Kidney capillary endothelial cell (primary cell): ENCODE measurements around the gene DNAJB9.
"Not testable (repeated sequence)": the region's sequence is repeated elsewhere in the genome, so short reads cannot be mapped to it uniquely, and the experiment has no call there.

Experiments used
- DNase-seq: peaks from one replicate; pipeline ENCODE4 v3.0.0-alpha.2; 2018; ENCODE audit warnings: low spot score

The DNAJB9 gene

GRCh38 chr7:108569381-108570145 lies at the start of gene DNAJB9, which contains the start of gene THAP5:
DNAJB9 (plus strand) TSS chr7:108569874; CDS start chr7:108571727, 1,853 bp downstream.
THAP5 (minus strand) TSS chr7:108569706; CDS start chr7:108569569, 137 bp downstream.
- DNase-seq = peak; percentile 98

DNA sequence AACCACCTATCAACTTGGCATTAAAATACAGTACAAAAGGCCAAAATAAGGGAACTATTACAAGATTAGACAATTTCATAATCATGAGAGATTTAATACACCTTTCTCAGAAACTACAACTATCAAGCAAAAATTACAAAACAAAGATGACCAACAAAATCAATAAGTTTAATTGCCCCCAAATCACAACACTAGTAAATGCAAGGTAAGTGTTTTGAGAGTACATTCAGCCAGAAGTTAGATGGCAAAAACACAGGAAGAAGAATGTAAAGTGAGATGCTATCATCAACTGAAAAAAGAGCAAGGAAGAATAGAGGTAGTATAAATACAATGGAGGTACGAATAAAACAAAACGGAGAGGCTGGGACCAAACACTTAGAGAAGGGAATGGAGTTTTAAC lies 46.9 kb upstream of the DNAJB9 start:
- DNase-seq = no peak

- peak; percentile 72 for DNase-seq
These were observed 44.2 kb upstream of the DNAJB9 start for GRCh38 chr7:108525327-108525984.

DNA sequence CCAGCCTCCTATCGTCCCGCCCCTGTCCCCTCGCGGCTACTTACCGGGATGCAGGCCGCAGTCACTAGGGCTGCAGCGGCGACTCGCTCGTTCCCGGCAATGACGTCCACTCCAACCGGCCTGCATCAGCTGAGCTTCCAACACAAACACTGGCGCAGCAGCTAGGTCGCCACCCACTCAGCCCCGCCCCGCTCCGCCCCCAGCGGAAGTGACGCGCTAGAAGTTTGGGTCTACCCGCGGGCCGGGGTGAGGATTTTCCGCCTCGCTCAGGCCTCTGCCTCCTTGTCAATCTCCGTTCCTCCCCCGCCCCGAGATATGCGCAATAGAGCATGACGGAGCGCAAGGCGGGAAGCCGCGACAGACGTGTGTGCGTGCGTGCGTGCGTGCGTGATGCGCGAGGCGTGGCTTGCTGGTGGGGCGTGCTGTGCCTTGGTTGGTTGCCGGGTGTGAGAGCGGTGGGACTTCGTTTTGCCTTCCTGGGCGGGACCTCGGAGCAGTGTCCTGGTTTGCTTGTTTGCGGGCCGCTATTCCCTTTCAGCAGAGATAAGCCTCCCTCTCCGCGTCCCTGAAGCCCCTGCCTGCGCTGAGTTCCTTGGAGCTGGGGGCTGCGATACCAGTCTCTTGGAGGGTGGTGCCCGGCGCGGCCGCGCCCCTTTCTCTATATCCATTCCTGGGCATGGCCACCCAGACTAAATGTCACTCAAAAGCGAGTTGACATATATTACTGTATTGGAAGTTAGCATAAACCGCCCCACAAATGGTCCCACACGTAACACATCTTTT lies 43.5 kb upstream of the DNAJB9 start, which contains the start of gene PNPLA8:
Gene PNPLA8 (minus strand): TSS at position 151 of the 783 bp plus-strand sequence. CDS start 10,644 bp downstream, outside the sequence.
- peak; percentile 99 for DNase-seq

GRCh38 chr7:108526768-108527017 lies 43.0 kb upstream of the DNAJB9 start:
- no peak for DNase-seq

DNA sequence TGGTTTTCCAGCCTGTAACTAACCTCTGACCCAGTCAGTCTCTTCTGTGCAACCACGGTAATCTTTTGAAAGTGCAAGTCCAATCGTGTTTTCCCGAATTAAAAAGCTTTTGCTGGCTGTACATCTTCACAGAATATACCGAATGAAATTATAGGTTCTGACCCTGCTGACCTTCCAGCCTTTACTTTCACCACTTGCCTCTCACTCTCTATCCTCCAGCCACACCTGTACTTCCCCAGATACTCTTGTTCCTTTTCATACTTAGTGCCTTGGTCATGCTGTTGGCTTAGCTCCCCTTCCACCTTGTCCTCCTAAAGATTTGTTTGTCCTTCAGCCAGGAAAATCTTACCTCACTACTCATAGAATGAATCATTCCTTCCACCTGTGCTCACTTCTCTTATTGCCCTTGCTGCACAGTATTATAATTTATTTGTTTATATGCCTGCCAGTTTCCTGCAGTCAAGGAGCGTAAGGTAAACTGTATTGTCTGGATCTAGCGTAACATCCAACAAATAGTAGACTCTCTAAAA lies 41.4 kb upstream of the DNAJB9 start:
- DNase-seq = no peak

DNA sequence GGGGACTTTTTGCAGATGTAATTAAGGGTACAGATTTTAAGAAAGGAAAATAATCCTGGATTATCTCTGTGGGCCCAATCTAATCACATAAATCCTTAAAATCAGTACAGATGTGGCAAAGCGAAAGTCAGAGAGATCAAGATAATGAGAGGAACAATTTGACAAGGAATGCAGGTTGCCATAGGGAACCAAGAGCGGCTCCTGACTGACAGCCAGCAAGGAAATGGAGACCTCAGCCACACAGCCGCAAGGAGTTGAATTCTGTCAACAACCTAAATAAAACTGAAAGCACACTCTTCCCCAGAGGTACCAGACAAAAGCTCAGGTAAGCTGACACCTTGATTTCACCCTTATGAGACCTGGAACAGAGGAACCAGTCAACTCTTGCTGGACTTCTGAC lies 40.3 kb upstream of the DNAJB9 start:
- no peak for DNase-seq

GRCh38 chr7:108533712-108534111 lies 36.0 kb upstream of the DNAJB9 start:
- no peak for DNase-seq

DNA sequence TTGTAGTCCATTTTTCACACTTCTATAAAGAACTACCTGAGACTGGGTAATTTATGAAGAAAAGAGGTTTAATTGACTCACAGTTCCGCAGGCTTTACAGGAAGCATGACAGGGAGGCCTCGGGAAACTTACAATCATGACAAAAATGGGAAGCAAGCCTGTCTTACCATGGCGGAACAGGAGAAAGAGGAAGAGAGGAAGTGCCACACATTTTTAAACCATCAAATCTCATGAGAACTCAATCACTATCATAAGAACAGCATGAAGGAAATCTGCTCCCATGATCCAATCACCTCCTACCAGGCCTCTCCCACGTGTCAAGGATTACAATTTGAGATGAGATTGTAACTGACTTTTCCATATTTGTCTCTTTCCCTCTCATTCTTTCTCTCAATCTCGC lies 34.4 kb upstream of the DNAJB9 start:
- DNase-seq = no peak

DNA sequence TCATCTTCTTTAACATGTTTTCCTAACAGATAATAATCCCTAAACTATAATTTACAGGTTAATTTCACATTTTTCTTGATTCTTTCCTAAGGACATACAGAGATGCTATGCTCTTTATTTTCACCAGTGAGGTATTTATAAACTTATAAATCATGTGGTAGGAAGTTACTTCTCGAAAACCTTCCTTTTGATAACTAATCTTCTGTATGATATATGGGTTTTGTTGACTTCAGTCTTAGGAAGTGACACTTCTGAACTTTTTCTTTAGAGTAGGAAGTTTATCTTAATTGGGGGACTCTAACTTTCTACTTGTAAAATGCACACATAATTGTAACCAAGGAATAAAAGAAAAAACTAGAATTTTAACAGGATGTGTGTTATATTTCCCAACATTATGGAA lies 33.9 kb upstream of the DNAJB9 start:
- no peak for DNase-seq

DNA sequence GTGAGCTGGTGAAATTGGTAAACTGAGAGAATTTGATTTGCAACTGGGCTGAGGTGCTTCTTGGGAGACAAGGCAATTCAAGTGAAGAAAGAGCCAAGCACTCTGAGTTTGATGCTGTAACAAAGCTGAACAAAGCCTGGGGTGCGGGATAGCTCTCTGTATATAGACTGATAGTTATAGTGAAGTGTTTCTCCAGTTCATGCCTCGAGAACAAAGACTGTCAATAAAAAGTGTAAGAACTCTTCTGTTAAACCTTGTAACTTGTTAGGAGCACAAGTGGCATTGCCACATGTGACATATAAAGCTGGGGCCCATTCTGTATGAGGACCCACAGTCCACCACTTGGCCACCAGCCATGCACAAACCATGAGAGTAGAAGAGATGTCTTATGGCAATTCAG lies 32.4 kb upstream of the DNAJB9 start:
- DNase-seq = no peak

DNA sequence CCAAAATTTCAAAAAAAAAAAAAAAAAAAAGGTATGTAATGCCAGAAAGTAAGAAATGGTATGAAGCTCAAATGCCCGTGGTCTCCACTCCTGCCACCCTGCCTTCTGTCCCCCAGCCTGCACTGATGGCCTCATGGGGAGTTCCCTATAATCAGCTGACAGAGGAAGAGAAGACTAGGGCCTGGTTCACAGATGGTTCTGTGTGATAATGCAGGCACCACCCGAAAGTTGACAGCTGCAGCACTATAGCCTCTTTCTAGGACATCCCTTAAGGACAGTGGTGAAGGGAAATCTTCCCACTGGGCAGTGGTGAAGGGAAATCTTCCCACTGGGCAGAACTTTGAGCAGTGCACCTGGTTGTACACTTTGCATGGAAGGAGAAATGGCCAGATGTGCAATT lies 31.4 kb upstream of the DNAJB9 start:
- not testable (repeated sequence) for DNase-seq

DNA sequence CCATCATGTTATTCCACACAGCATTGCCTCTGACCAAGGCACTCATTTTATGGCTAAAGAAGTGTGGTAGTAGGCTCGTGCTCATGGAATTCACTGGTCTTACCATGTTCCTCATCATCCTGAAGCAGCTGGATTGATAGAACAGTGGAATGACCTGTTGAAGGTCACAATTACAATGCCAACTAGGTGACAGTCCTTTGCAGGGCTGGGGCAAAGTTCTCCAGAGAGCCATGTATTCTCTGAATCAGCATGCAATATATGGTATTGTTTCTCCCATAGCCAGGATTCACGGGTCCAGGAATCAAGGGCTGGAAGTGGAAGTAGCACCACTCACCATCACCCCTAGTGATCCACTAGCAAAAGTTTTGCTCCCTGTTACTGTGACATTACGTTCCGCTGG lies 31.0 kb upstream of the DNAJB9 start:
- DNase-seq = not testable (repeated sequence)

- no peak for DNase-seq
These were observed 28.2 kb upstream of the DNAJB9 start for GRCh38 chr7:108541478-108541877.

- not testable (repeated sequence) for DNase-seq
These were observed 21.4 kb upstream of the DNAJB9 start for GRCh38 chr7:108548141-108548896.

- DNase-seq = not testable (repeated sequence)
These were observed 13.0 kb upstream of the DNAJB9 start for GRCh38 chr7:108556665-108557064.

DNA sequence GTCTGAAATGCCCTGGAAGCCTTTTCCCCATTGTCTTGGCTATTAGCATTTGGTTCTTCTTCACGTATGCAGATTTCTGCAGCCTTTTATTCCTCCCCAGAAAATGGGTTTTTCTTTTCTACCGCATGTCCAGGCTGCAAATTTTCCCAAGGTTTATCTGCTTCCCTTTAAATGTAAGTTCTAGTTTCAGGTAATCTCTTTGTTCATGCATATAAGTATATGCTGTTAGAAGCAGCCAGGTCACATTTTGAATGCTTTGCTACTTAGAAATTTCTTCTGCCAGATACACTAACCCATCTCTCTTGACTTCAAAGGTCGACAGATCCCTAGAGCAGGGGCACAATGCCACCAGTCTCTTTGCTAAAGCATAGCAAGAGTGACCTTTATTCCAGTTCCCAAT lies 12.5 kb upstream of the DNAJB9 start:
- no peak for DNase-seq

DNA sequence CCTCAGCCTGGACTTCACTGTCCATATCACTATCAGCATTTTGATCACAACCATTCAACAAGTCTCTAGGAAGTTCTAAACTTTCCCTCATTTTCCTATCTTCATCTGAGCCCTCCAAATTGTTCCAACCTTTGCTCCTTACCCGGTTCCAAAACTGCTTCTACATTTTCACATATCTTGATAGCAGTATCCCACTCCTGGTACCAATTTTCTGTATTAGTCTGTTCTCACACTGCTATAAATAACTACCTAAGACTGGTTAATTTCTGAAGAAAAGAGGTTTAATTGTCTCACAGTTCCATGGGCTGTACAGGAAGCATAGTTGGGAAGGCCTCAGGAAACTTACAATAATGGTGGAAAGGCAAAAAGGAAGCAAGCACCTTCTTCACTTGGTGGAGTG lies 12.1 kb upstream of the DNAJB9 start:
- DNase-seq = no peak

DNA sequence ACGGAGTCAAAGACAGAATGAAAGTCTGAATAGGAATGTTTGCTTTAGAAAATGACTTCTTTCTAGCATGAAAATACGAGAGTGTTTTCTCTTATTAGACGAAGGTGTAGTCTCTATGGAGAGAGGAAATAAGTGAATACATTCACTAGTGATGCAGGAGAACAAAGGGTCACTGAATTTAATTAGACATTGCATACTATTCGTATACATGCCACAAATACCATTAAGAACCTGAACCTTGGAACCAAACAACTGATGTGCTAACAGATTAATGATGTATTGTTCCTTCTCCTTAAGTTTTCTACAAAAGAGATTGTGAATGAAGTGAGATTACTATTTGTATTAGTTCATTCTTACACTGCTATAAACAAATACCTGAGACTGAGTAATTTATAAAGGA lies 10.4 kb upstream of the DNAJB9 start:
- DNase-seq = no peak

DNA sequence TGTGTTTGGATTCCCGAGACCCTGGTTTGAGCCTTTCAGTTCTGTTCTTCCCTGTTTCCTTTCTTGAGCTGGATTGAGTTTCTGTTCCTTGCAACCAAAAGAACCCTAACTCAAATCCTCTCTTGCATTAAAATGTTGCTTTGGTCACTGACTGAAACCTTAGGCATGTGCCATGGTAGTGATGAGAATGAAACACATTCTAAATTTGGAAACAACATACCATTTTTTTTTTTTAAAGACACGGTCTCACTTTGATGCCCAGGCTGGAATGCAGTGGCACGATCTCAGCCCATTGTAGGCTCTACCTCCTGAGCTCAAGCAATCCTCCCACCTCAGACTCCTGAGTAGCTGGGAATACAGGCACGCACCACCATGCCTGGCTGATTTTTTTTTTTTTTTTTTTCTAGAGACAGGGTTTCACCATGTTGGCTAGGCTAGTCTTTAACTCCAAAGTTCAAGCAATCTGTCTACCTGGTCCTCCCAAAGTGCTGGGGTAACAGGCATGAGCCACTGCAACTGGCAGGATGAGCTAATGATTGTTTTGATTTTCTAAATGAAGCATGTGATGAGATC lies 8.5 kb upstream of the DNAJB9 start:
- DNase-seq = no peak

DNA sequence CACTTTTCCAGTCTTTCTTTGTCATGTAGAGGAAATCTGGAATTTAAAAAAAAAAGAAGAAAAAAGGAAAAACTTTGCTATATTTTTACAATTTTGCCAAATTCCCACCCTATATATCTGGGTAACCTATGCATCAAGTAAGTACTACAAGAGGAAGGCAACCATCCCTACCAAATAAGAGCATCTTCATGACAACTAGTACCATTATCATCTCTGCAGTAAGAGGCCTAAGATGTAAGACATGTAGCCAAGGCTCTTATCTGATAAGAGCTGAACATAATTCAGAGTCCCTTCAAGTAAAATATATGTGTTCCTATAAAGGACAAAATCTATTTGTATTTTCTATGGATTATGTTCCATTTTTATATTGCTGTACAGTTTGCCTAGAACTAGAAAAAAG lies 3.7 kb upstream of the DNAJB9 start:
- DNase-seq = no peak
